ENCODE data around the gene FPR2. TPM values are rescaled to one million over a fixed set of nuclear protein-coding genes. Genes with fewer than 3 reads are reported as not detected.
A peak's percentile ranks its signal among the peaks of the same experiment; 100 is the strongest.

Gene FPR2
- total and polyA plus RNA-seq, 9 of the 15 experiments (the other 6 are each of a cell fraction or from before 2014, with no cell fraction given): 0.03 to 0.15 (median 0.07) TPM; not detected in 6

- no peak for TF ChIP-seq PATZ1 (CRISPR knock-in tag; IDR thresholded peaks at IDR 0.05; ENCODE audit: borderline replicate concordance)
- TF ChIP-seq MCM5 (IDR thresholded peaks at IDR 0.05; ENCODE audit: low read depth): no peak
- TF ChIP-seq MXI1 (IDR thresholded peaks at IDR 0.05; ENCODE audit: low read depth, low read length): no peak
- TF ChIP-seq ZNF551 (CRISPR knock-in tag; IDR thresholded peaks at IDR 0.05): no peak
- TF ChIP-seq, protein P1, sequence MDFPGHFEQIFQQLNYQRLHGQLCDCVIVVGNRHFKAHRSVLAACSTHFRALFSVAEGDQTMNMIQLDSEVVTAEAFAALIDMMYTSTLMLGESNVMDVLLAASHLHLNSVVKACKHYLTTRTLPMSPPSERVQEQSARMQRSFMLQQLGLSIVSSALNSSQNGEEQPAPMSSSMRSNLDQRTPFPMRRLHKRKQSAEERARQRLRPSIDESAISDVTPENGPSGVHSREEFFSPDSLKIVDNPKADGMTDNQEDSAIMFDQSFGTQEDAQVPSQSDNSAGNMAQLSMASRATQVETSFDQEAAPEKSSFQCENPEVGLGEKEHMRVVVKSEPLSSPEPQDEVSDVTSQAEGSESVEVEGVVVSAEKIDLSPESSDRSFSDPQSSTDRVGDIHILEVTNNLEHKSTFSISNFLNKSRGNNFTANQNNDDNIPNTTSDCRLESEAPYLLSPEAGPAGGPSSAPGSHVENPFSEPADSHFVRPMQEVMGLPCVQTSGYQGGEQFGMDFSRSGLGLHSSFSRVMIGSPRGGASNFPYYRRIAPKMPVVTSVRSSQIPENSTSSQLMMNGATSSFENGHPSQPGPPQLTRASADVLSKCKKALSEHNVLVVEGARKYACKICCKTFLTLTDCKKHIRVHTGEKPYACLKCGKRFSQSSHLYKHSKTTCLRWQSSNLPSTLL (IDR thresholded peaks at IDR 0.05): no peak
- TF ChIP-seq ZNF445 (CRISPR knock-in tag; IDR thresholded peaks at IDR 0.05; ENCODE audit: low read depth): no peak
- no peak for TF ChIP-seq ZBTB1 (CRISPR knock-in tag; IDR thresholded peaks at IDR 0.05; ENCODE audit: borderline replicate concordance, low read depth)
- no peak for TF ChIP-seq TAL1 (IDR thresholded peaks at IDR 0.05)
- peak; percentile 73; the same call in 1 of the 2 replicates for TF ChIP-seq SMARCA4 (IDR thresholded peaks at IDR 0.05)
- no peak for TF ChIP-seq NR1H2 (CRISPR knock-in tag; IDR thresholded peaks at IDR 0.05)
- no peak for TF ChIP-seq RUNX1 (IDR thresholded peaks at IDR 0.05; ENCODE audit: low read depth)
- peak; percentile 67; the same call in 1 of the 2 replicates for TF ChIP-seq GTF2E2 (tag; IDR thresholded peaks at IDR 0.05)
- no peak for TF ChIP-seq SUPT5H (IDR thresholded peaks at IDR 0.05)
- no peak for TF ChIP-seq BRF2 (IDR thresholded peaks at IDR 0.05; ENCODE audit: borderline replicate concordance, insufficient read depth, insufficient read length)
- TF ChIP-seq, protein P2, sequence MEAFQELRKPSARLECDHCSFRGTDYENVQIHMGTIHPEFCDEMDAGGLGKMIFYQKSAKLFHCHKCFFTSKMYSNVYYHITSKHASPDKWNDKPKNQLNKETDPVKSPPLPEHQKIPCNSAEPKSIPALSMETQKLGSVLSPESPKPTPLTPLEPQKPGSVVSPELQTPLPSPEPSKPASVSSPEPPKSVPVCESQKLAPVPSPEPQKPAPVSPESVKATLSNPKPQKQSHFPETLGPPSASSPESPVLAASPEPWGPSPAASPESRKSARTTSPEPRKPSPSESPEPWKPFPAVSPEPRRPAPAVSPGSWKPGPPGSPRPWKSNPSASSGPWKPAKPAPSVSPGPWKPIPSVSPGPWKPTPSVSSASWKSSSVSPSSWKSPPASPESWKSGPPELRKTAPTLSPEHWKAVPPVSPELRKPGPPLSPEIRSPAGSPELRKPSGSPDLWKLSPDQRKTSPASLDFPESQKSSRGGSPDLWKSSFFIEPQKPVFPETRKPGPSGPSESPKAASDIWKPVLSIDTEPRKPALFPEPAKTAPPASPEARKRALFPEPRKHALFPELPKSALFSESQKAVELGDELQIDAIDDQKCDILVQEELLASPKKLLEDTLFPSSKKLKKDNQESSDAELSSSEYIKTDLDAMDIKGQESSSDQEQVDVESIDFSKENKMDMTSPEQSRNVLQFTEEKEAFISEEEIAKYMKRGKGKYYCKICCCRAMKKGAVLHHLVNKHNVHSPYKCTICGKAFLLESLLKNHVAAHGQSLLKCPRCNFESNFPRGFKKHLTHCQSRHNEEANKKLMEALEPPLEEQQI (IDR thresholded peaks at IDR 0.05): no peak
- TF ChIP-seq NFXL1 (CRISPR knock-in tag; IDR thresholded peaks at IDR 0.05): no peak
- peak; percentile 37; the same call in 1 of the 2 replicates for TF ChIP-seq ETV1 (tag; conservative IDR thresholded peaks at IDR 0.05; ENCODE audit: low read depth)
- TF ChIP-seq NEUROD1 (IDR thresholded peaks at IDR 0.05; ENCODE audit: borderline replicate concordance, low read depth, low read length, partially characterized antibody): no peak
- no peak for TF ChIP-seq ZNF586 (CRISPR knock-in tag; conservative IDR thresholded peaks at IDR 0.05)
- TF ChIP-seq CEBPB (tag; IDR thresholded peaks at IDR 0.05): no peak
- no peak for TF ChIP-seq ZNF324 (CRISPR knock-in tag; IDR thresholded peaks at IDR 0.05)
- no peak for TF ChIP-seq SAFB (IDR thresholded peaks at IDR 0.05; ENCODE audit: borderline replicate concordance, low read depth, low read length)
These were observed 38.2 kb downstream of the FPR2 start (continued) for GRCh38 chr19:51799034-51799773.

Data from K562 (cell line).